HG02571 (cell line): Measurements from ENCODE around the gene PLEKHM2.
"Not testable (repeated sequence)": the region's sequence is repeated elsewhere in the genome, so short reads cannot be mapped to it uniquely, and the experiment has no call there.

ENCODE experiments used
- ATAC-seq: cut with Tn5 transposase; IDR thresholded peaks from one replicate; pipeline ENCODE4 v1.9.1; 2021; ENCODE audit warnings: mild to moderate bottlenecking, moderate library complexity; ENCODE audit not compliant: unreplicated experiment

PLEKHM2 gene

DNA sequence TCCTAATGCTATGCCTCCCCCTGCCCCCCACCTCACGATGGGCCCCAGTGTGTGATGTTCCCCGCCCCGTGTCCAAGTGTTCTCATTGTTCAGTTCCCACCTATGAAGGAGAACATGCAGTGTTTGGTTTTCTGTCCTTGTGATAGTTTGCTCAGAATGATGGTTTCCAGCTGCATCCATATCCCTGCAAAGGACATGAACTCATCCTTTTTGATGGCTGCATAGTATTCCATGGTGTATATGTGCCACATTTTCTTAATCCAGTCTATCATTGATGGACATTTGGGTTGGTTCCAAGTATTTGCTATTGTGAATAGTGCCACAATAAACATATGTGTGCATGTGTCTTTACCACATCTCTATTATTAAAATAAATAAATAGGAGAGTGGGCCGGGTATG, 15.2 kb downstream of the PLEKHM2 start:
- not testable (repeated sequence) for ATAC-seq

- ATAC-seq = no peak
These were observed 16.4 kb downstream of the PLEKHM2 start for GRCh38 chr1:15700508-15700907.

GRCh38 chr1:15701784-15702183, 17.7 kb downstream of the PLEKHM2 start:
- no peak for ATAC-seq

GRCh38 chr1:15702722-15703550, 18.8 kb downstream of the PLEKHM2 start:
- no peak for ATAC-seq

GRCh38 chr1:15703562-15703961, 19.4 kb downstream of the PLEKHM2 start:
- ATAC-seq = no peak

DNA sequence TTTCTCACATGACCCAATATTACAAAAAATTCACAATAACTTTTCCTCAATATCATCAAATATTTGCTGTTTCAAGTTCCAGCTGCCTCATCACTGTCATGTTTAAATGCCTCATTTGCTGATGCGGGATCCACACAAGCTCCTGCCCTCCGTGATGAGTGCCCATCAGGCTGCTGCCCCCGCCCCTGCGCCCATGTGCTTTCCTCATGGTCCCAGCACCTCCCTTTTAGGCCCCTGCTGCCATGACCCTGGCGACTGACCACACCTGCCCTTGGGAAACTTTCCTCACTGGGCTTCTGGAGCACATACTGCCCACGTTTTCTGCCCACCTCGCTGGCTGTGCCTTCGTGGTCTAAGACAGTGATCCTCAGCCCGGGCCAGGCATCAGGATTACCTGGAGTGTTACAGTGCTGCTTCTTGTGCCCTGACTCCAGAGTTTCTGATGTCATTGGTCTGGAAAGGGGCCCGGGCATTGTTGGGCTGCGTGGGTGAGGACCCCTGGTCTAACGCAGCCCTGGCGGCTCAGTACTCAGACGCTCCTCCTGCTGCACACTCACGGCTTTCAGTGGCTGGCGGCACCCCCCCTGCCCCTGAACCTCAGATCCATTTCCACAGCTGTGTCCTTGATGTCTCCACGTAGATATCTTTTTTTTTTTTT, 20.5 kb downstream of the PLEKHM2 start:
- ATAC-seq = no peak

DNA sequence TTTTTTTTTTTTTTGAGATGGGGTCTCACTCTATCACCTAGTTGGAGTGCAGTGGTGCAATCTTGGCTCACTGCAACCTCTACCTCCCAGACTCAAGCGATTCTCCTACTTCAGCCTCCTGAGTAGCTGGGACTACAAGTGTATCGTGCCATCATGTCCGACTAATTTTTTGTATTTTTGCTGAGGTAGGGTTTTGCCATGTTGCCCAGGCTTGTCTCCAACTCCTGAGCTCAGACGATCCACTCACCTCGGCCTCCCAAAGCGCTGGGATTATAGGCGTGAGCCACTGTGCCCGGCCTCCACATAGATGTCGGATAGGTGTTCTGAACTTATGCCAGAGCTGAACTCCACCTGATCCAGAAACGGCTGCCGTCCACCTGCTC, 21.1 kb downstream of the PLEKHM2 start:
- no peak for ATAC-seq

- no peak for ATAC-seq
These were observed 22.6 kb downstream of the PLEKHM2 start for GRCh38 chr1:15706751-15707150.

DNA sequence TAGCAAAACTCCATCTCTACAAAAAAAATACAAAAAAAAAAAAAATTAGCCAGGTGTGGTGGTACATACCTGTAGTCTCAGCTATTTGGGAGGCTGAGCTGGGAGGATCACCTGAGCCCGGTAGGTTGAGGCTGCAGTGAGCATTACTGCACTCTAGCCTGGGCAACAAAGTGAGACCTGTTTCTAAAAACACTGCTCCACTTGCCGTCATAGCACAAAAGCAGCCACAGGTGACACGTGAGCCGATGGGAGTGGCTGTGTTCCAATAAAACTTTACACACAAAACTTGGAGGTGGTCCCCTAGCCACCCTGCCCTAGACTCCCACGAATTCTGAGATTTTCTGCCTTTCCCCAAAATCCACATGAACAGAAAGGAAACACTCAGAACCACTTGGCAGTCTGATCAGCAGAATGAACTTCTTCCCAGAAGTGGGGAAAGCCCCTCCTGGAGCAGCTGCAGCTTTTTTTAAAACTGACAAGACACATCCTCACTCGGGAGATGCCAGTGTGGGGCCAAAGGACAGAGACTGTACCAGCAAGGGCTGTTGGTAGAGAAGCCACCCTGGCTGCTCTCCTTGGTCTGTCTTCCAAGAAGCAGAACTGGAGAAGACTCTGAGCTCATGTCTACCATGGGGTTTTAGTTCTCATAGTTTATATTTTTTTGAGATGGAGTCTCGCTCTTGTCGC, 23.3 kb downstream of the PLEKHM2 start:
- ATAC-seq = no peak

GRCh38 chr1:15708486-15709137, 24.5 kb downstream of the PLEKHM2 start:
- ATAC-seq = no peak

DNA sequence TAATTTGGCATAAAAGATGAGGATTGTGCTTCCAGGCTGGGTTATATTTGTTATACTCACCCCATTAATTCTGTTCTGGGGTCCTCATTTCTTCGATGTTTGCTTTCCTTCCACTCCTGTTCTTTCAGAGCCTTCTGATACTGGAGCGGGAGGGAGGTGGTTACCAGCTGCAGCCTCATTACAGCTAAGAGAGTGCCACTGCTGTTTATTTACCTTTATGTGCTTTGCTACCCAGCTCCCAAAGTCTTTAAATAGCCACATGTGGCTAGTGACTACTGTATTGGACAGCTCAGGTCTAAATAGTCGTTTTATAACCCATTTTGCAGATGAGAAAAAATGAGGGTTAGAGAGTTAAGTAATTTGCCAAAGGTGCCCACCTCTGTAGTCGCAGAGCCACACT, 25.1 kb downstream of the PLEKHM2 start:
- no peak for ATAC-seq

DNA sequence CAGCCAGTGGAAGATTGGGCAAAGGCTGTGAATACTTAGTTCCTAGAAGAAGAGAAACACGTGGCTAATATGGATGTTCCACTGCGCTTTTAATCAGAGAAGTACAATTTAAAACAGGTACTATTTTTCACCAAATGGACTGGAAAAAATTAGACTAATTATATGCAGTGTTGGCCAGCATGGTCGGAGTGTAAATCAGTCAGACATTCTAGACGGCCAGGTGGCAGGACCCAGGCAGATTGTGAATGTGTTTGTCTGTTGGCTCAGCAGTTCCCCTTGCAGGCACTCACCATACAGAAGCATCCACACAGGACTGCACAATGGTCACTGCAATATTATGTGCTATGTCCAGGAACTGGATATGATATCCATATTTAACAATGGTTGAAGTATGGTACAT, 28.0 kb downstream of the PLEKHM2 start:
- ATAC-seq = no peak

DNA sequence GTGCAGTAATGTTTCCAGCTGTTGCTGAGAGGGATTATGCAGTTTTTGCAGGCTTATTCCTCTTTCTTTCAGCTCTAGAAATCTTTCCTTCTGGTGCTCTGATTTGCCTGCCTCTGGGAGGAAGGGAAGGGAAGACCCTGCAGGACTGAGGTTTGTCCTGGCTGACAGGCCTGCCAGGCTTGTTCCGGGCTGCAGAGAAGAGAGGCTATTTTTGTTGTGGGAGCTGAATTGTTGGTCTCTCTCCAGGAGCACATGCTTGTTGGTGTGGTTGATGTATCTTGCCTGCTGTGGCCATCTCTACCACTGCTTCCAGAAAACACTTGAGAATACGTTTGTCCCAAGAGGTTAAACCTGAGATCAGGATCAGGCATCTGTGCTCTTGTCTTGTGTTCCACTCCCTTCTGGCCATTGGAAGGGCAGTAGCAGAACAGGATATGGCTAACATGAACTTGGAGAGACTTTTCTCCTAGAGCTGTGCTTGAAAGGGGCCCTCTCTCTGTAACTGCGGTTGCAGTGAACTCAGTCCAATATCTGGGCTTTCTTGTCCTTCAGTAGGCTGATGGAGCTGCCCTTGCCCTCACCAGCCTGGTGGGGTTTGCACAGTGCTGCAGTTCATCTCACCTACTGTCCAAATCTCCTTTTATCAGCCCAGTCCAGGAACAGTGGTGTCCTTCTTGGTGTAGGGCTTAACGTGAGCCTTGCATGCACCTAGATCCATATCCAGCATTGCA, 30.5 kb downstream of the PLEKHM2 start:
- no peak for ATAC-seq

GRCh38 chr1:15717418-15718125, 33.5 kb downstream of the PLEKHM2 start:
- no peak for ATAC-seq

GRCh38 chr1:15718199-15718601, 34.1 kb downstream of the PLEKHM2 start:
- no peak for ATAC-seq

- ATAC-seq = no peak
These were observed 35.4 kb downstream of the PLEKHM2 start for GRCh38 chr1:15719381-15720120.

DNA sequence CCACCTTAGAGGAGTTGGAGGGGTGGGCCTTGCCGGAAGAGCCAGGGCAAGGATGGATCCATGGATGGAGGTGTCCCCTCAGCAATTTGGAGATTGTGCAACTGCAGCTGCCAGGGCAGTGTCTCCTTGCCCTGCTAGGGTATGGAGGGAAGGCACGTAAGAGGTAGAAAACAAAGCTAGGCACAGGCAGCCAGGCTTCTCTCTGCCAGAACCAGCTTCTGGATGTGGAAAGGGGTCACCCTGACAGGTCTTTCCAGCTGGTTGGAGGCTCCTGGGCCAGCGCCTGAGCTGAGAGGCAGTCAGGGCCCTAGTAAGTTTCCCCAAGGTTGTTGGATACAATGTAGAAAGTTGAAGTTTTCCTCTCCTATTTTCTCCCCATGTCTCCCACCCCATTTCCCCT, 36.7 kb downstream of the PLEKHM2 start:
- no peak for ATAC-seq

DNA sequence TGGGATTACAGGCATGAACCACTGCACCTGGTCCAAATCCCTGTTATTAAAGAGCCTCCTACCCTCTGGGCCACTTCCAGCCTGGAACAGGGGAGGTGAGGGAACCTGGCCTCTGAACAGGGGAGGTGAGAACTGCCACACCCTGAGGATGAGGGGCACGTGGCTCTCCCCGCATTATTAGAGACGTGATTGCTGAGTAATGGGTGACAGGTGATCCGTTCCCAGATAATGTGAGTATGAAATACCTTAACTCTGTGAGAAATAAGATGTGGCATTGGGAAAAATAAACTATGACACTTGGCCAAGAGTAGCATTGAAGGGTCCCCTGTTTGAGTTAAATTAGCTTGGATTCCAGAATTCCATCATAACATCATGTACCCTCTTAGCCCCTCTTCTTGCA, 38.3 kb downstream of the PLEKHM2 start:
- no peak for ATAC-seq

GRCh38 chr1:15722836-15723532, 38.9 kb downstream of the PLEKHM2 start:
- no peak for ATAC-seq
